CD14-positive monocyte (primary cell): ENCODE data around the gene TCL1A. TPM values are rescaled to one million over a fixed set of nuclear protein-coding genes. Genes with fewer than 3 reads are reported as not detected.

Experiments
- DNase-seq, 3 donors: peaks; one replicate each; pipeline ENCODE4 v3.0.0-alpha.2; 2011 to 2022
- H2AFZ ChIP-seq: 2 replicates; pipeline ENCODE4 v1.6.0; 2012; ENCODE audit warnings: mild to moderate bottlenecking, low read depth, low read length, inconsistent platforms; ENCODE audit not compliant: insufficient read depth, poor library complexity, severe bottlenecking
- H3K27ac ChIP-seq, 2 donors: 1 replicate in 1 of 2; 2 replicates in 1 of 2; pipeline ENCODE4 v1.5.1; 2012 to 2013; ENCODE audit warnings: low read length in 2 of 2, control low read depth in 1 of 2, inconsistent platforms in 1 of 2, low read depth in 1 of 2, mild to moderate bottlenecking in 1 of 2
- H3K27me3 ChIP-seq, 2 donors: one replicate each; pipeline versions ENCODE4 v1.6.0 to v1.6.1; 2011 to 2013; ENCODE audit warnings: low read length in 2 of 2; ENCODE audit not compliant: control insufficient read depth in 2 of 2, insufficient read depth in 2 of 2
- H3K36me3 ChIP-seq, 2 donors: replicated peaks in 1 of 2; 1 replicate in 1 of 2; 2 replicates in 1 of 2; pipeline versions ENCODE4 v1.5.1 to v1.6.1; 2012 to 2013; ENCODE audit warnings: low read length in 2 of 2, control low read depth in 1 of 2, inconsistent platforms in 1 of 2, mild to moderate bottlenecking in 1 of 2; ENCODE audit not compliant: insufficient read depth in 2 of 2, control insufficient read depth in 1 of 2
- H3K4me1 ChIP-seq, 2 donors: 1 replicate in 1 of 2; 2 replicates in 1 of 2; pipeline versions ENCODE4 v1.5.1 to v1.6.1; 2012 to 2013; ENCODE audit warnings: low read length in 2 of 2, control low read depth in 1 of 2, inconsistent platforms in 1 of 2, mild to moderate bottlenecking in 1 of 2, moderate library complexity in 1 of 2; ENCODE audit not compliant: insufficient read depth in 2 of 2, control insufficient read depth in 1 of 2
- H3K4me2 ChIP-seq: replicated peaks from 2 replicates; pipeline ENCODE3; 2012; ENCODE audit warnings: low read length, moderate library complexity, mild to moderate bottlenecking; ENCODE audit not compliant: poor library complexity, severe bottlenecking; ENCODE audit errors: extremely low read depth
- H3K4me3 ChIP-seq, 3 experiments: fragments of 200-600 bp in 1 of 3; sonication (generic) in 1 of 3; replicated peaks in 1 of 3; 1 replicate in 2 of 3; 2 replicates in 1 of 3; pipeline ENCODE4 v1.5.1; 2011 to 2013; ENCODE audit warnings: low read length in 3 of 3, mild to moderate bottlenecking in 3 of 3, control low read depth in 2 of 3, low read depth in 2 of 3, inconsistent platforms in 1 of 3, moderate library complexity in 1 of 3
- H3K79me2 ChIP-seq: 2 replicates; pipeline ENCODE4 v1.6.0; 2012; ENCODE audit warnings: mild to moderate bottlenecking, control low read depth, inconsistent platforms, low read length, moderate library complexity; ENCODE audit not compliant: insufficient read depth
- H3K9ac ChIP-seq: 2 replicates; pipeline ENCODE4 v1.6.0; 2017; ENCODE audit warnings: low read length, mild to moderate bottlenecking; ENCODE audit not compliant: insufficient read depth, poor library complexity, severe bottlenecking
- H3K9me3 ChIP-seq, 2 donors: replicated peaks in 1 of 2; 1 replicate in 1 of 2; 2 replicates in 1 of 2; pipeline versions ENCODE4 v1.5.1 to v1.6.1; 2012 to 2013; ENCODE audit warnings: low read length in 2 of 2, control low read depth in 1 of 2; ENCODE audit not compliant: control insufficient read depth in 1 of 2, insufficient read depth in 1 of 2
- H4K20me1 ChIP-seq: 2 replicates; pipeline ENCODE4 v1.6.0; 2012; ENCODE audit warnings: mild to moderate bottlenecking, low read length, control low read depth, moderate library complexity; ENCODE audit not compliant: insufficient read depth
- H3K27ac Mint-ChIP-seq, 7 donors: one replicate each; pipeline ENCODE4 v1.8.0; 2020; ENCODE audit warnings: mild to moderate bottlenecking in 7 of 7, mixed read lengths in 7 of 7, moderate library complexity in 6 of 7, inconsistent platforms in 2 of 7
- H3K27me3 Mint-ChIP-seq, 3 donors: one replicate each; pipeline ENCODE4 v1.8.0; 2021 to 2022; ENCODE audit warnings: low read depth in 3 of 3, mild to moderate bottlenecking in 3 of 3, mixed read lengths in 3 of 3, moderate library complexity in 3 of 3, inconsistent platforms in 1 of 3
- H3K36me3 Mint-ChIP-seq, 2 donors: one replicate each; pipeline ENCODE4 v1.8.0; 2020; ENCODE audit warnings: mixed read lengths in 2 of 2, inconsistent platforms in 1 of 2, mild to moderate bottlenecking in 1 of 2
- H3K4me1 Mint-ChIP-seq: one replicate; pipeline ENCODE4 v1.8.0; 2020; ENCODE audit warnings: mild to moderate bottlenecking, mixed read lengths
- H3K4me3 Mint-ChIP-seq, 2 donors: one replicate each; pipeline ENCODE4 v1.8.0; 2020; ENCODE audit warnings: mild to moderate bottlenecking in 2 of 2, mixed read lengths in 2 of 2, moderate library complexity in 1 of 2
- H3K9me3 Mint-ChIP-seq, 7 donors: one replicate each; pipeline ENCODE4 v1.8.0; 2020 to 2022; ENCODE audit warnings: mixed read lengths in 7 of 7, mild to moderate bottlenecking in 6 of 7, moderate library complexity in 6 of 7, inconsistent platforms in 2 of 7
- CTCF ChIP-seq: fragments of 200-600 bp; IDR thresholded peaks from one replicate; pipeline ENCODE4 v1.8.0; 2022; ENCODE audit warnings: antibody characterized with exemption, mild to moderate bottlenecking
- WGBS: methylation state at CpG from one replicate; pipeline ENCODE4 v1.1.5; 2013; ENCODE audit warnings: missing lambda C conversion rate; ENCODE audit not compliant: insufficient coverage; 5-methylcytosine and 5-hydroxymethylcytosine counted together
- intact Hi-C, 2 donors: fragments of 100-400 bp; cut with micrococcal nuclease; formaldehyde crosslinking; loops; one replicate each; pipeline versions ENCODE4 v1.15.0 to v1.15.1; 2023
- polyA plus RNA-seq, 3 donors: library from polyadenylated mRNA; depleted of rRNA in 1 of 3; unstranded in 2 of 3; stranded (reverse) in 1 of 3; fragments of 300-500 nt in 2 of 3; fragments of >200 nt in 1 of 3; fragmentation: Illumina TruSeq in 2 of 3; gene quantifications; 1 replicate in 2 of 3; 2 replicates in 1 of 3; pipeline ENCODE4 v1.2.3, GENCODE V29; 2012 to 2021

Gene TCL1A
- polyA plus RNA-seq, 3 donors, result 1.0 to 1.3 (median 1.1) TPM

DNA sequence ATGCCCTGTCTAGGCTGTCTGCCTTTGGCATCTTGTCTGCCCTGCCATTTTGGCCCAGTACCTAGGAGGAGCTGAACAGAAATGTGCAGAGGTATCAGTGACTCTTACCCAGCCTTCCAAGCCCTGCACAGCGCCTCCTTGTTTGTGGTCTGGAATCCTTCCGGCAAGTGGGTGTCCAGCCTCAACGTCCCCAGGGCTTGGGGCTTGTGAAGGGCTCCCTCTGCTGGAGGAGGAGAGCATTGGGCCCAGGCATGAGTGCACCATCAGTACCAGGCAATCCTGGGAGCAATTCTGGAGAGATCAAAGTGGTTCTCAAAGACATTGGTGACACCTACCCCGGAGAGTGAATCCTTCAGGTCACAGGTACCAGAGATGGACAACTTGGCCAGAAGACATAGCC lies 30.1 kb downstream of the TCL1A start:
- H4K20me1 ChIP-seq, result no peaks in the 10 kb centered on the region
- Mint-ChIP-seq H3K36me3 (no peaks in the 10 kb centered on the region), H3K27me3 (peaks cover 4 to 9% (median 5%) of the 10 kb centered on the region in 3 donors), H3K9me3 (no peaks in the 10 kb centered on the region), H3K4me1 (no peaks in the 10 kb centered on the region), H3K4me3 (no peak overlapping the region), H3K27ac (no peak overlapping the region)
- intact Hi-C loops, result loop anchor here in 1 of 2 donors (10.0 kb wide), 1 partner anchor 239 kb away; no protein-coding TSS in a partner anchor
- no peaks in the 10 kb centered on the region for H3K79me2 ChIP-seq
- no peak overlapping the region for H3K9ac ChIP-seq
- H2AFZ ChIP-seq, result no peak overlapping the region
- no peaks in the 10 kb centered on the region for H3K9me3 ChIP-seq
- H3K27me3 ChIP-seq, result no peaks in the 10 kb centered on the region
- 58% methylated on average over 4 of the region's 4 CpGs for WGBS
- H3K36me3 ChIP-seq, result no peaks in the 10 kb centered on the region
- peak; percentile 70 for TF ChIP-seq CTCF
- DNase-seq, result peak in 1 of 3 donors; percentile 19
- H3K4me1 ChIP-seq, result no peaks in the 10 kb centered on the region
- H3K27ac ChIP-seq, result no peak overlapping the region
- H3K4me2 ChIP-seq, result no peak overlapping the region
- no peak overlapping the region for H3K4me3 ChIP-seq

DNA sequence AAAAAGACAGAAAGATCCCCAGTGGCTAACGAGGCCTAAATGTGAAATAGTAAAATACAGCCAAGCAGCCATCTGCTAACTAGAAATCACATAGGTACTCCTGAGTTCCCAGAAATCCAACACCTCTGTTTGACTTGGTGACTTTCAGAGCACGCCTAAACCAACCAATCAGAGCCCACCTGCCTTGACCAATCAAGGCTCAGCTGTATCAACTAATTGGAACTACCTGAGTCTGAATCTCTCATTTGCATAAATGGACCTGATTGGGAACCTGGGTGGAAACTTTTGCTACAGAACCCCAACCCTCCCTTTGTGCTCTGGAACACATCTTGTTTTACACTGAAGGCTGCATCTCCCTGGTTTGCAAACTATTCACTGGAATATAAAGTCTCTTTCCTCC lies 32.8 kb downstream of the TCL1A start:
- Histone ChIP-seq H3K27me3 (no peaks in the 10 kb centered on the region), H3K36me3 (no peaks in the 10 kb centered on the region), H3K4me1 (no peaks in the 10 kb centered on the region), H3K4me2 (no peak overlapping the region), H2AFZ (no peak overlapping the region), H3K9me3 (no peaks in the 10 kb centered on the region), H3K4me3 (no peak overlapping the region), H3K79me2 (no peaks in the 10 kb centered on the region), H3K27ac (no peak overlapping the region), H3K9ac (no peak overlapping the region), H4K20me1 (no peaks in the 10 kb centered on the region)
- no peak for TF ChIP-seq CTCF
- DNase-seq, result no peak
- Mint-ChIP-seq H3K36me3 (no peaks in the 10 kb centered on the region), H3K9me3 (peaks cover 0 to 3% (median 0%) of the 10 kb centered on the region in 7 donors), H3K27ac (no peak overlapping the region), H3K4me3 (no peak overlapping the region), H3K27me3 (peaks cover 6 to 8% (median 6%) of the 10 kb centered on the region in 3 donors), H3K4me1 (no peaks in the 10 kb centered on the region)
- WGBS, result 100% methylated on average over 2 of the region's 2 CpGs
- intact Hi-C loops, result loop anchor here in 1 of 2 donors (10.0 kb wide), 1 partner anchor 236 kb away; no protein-coding TSS in a partner anchor
